NCI-H187 (cell line): ENCODE measurements around the gene SLAIN2.

ENCODE experiments used
- DNase-seq, 2 experiments: peaks; one replicate each; lab custom pipeline; 2025; lab: John Stamatoyannopoulos, UW

Gene SLAIN2

GRCh38 chr4:48370260-48371134 lies 29.2 kb downstream of the SLAIN2 start:
- peak; percentile 8 to 23 for DNase-seq

GRCh38 chr4:48372272-48372671 lies 30.9 kb downstream of the SLAIN2 start:
- DNase-seq, result no peak

- DNase-seq, result peak; percentile 57 to 80
Observed at GRCh38 chr4:48375651-48376304, 34.4 kb downstream of the SLAIN2 start.

GRCh38 chr4:48379587-48380180 lies 38.4 kb downstream of the SLAIN2 start:
- DNase-seq, result no peak

GRCh38 chr4:48380583-48381167 lies 39.3 kb downstream of the SLAIN2 start:
- DNase-seq, result no peak

- DNase-seq, result no peak
Observed at GRCh38 chr4:48388525-48389154, 47.3 kb downstream of the SLAIN2 start.

GRCh38 chr4:48396043-48396442 lies 54.7 kb downstream of the SLAIN2 start:
- no peak for DNase-seq

GRCh38 chr4:48400416-48400815 lies 59.1 kb downstream of the SLAIN2 start:
- no peak for DNase-seq

GRCh38 chr4:48403358-48403757 lies 62.0 kb downstream of the SLAIN2 start:
- no peak for DNase-seq

- DNase-seq, result no peak
Observed at GRCh38 chr4:48403779-48404178, 62.5 kb downstream of the SLAIN2 start.

GRCh38 chr4:48405924-48406323 lies 64.6 kb downstream of the SLAIN2 start:
- no peak for DNase-seq

GRCh38 chr4:48409203-48409602 lies 67.9 kb downstream of the SLAIN2 start:
- no peak for DNase-seq

GRCh38 chr4:48410812-48411211 lies 69.5 kb downstream of the SLAIN2 start:
- DNase-seq, result no peak

GRCh38 chr4:48420144-48420543 lies 78.8 kb downstream of the SLAIN2 start:
- DNase-seq, result no peak

- DNase-seq, result no peak
Observed at GRCh38 chr4:48421101-48421500, 79.8 kb downstream of the SLAIN2 start.

GRCh38 chr4:48428926-48429325 lies 87.6 kb downstream of the SLAIN2 start:
- no peak for DNase-seq

GRCh38 chr4:48429709-48430474 lies 88.6 kb downstream of the SLAIN2 start:
- no peak for DNase-seq

- no peak for DNase-seq
Observed at GRCh38 chr4:48431401-48431800, 90.1 kb downstream of the SLAIN2 start.

- DNase-seq, result no peak
Observed at GRCh38 chr4:48432017-48432416, 90.7 kb downstream of the SLAIN2 start.

- no peak for DNase-seq
Observed at GRCh38 chr4:48436318-48436717, 95.0 kb downstream of the SLAIN2 start.

- no peak for DNase-seq
Observed at GRCh38 chr4:48439988-48440387, 98.7 kb downstream of the SLAIN2 start.
